HG03342 (cell line): Measurements from ENCODE around the gene GALM.
A peak's percentile ranks its signal among the peaks of the same experiment; 100 is the strongest.
"Not testable (repeated sequence)": the region's sequence is repeated elsewhere in the genome, so short reads cannot be mapped to it uniquely, and the experiment has no call there.

Experiments used
- ATAC-seq: cut with Tn5 transposase; IDR thresholded peaks from one replicate; pipeline ENCODE4 v1.9.1; 2021; ENCODE audit warnings: mild to moderate bottlenecking, moderate library complexity; ENCODE audit not compliant: unreplicated experiment

GALM gene

DNA sequence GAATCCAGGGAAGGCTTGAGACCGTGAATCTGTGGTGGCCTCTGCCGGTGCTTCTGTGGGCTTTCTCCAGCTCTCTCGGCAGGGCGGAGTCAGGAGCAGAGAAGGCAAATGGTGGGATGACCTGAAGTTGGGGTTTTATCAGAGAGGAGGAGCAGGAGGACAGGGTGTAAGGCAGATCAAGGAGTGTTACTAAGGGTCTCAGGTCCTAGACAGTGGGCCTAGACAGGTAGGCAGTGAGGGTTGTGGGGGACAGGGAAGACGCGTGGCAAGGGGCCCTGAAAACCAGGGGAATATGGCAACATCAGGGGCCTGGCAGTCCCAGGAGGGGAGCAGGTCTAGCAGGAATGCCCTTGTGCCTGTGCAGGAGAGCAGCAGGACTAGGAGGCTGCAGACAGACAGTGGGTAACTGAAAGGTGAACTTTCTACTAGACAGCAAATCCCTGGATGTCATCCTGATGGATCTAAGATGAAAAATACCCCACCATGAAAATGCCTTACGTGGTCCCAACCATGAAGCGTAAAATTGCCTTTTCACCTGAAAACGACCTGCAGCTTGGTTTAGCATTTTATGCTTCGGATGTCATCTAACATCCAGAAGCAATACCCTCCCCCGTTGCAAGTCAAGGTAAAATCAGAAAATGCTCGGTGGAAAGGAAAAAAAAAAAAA is 43.1 kb downstream of the GALM start:
- no peak for ATAC-seq

DNA sequence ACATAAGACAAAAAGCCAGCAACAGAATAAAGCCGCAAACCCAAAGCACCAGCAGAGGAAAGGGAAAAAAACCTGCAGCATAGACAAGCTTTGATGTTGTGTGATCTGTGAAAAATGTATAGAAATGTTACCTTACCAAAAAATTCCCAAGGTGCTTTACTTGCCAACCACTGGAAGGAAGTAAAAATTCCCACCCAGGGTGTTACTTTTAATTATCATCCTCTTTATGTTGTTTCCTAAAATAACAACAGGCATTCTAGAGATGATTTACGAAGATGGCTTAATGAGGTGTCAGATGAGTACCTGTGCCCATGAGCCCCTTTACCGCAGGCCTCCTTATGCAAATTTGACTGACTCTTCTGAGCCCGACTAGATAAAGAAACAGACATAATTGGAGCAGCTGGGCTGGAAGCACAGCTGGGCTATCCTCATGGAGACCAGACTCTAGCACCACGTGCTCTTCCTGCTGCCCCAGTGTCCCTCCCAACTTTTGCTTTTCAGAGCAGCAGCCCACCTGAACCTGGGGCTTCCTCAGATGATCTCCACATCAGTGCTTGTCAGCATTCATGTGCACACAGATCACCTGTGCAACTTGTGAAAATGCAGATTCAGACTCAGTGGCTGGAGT is 43.8 kb downstream of the GALM start:
- peak; percentile 65 for ATAC-seq

DNA sequence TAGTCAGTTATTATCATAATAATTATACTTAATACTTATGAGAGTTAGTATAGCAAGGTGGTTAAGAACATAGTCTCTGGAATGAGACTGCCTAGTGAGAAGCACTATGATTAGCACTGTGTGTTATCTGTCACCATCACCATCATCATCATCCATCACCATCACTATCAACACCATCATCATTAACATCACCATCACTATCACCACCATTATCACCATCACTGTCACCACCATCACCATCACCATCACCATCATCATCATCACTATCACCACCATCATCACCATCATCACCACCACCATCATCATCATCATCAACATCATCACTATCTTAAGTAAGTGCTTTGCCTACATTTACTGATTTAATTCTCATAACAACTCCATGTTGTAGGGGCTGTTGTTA is 45.6 kb downstream of the GALM start:
- ATAC-seq, result no peak

DNA sequence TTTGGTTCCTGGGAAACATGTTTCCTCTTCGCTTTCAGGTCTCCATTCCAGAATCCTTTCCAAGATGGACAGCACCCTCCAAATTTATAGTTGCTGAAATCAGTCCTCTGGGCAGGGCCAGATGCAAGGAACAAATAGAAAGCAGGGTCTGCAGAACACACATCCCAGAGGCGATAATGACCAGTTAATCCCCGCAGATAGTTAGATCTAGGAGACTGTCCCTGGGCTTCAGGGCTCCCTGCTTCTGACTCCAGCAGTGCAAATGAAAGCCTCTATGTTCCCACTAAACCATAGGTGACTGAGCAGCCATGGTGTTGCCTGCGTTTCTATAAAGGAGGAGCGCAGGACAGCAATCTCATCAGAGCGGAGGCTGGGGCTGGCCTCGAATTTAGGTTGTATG is 46.5 kb downstream of the GALM start:
- no peak for ATAC-seq

DNA sequence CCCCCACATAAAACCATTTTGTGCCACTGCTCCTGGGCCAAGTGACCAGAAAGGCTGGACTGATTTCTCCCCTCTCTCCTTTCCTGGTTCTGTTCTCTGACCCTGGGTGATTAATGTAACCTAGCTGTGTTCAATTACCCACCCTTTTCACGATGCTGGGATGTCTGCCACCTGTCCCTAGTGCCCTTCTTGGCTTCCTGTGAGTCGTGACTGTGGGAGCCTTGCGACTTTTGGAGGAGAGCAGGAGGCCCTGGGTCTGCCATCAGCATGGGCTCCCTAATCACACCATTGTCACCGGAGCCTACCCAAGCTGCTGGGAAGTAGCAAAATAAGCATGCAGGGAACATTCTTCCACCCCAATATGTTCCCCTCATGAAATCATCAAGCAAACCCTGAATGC is 47.0 kb downstream of the GALM start:
- ATAC-seq, result no peak

DNA sequence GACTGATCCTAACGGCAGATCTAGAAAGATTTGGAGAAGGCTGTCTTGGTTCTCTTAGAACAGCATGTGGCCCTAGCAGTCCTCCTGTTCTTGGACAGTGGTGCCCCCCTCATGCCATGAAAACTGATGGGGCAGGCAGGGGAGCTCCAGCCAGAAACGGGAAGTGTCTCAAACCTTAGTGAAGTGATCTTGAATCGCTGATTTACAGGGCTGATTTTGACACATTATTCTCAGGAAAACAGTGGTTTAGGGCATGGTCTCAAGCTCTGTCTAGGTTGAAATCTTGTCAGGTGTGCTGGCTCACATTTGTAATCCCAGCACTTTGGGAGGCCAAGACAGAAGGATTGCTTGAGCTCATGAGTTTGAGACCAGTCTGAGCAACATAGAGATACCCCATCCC is 47.4 kb downstream of the GALM start:
- ATAC-seq, result no peak

DNA sequence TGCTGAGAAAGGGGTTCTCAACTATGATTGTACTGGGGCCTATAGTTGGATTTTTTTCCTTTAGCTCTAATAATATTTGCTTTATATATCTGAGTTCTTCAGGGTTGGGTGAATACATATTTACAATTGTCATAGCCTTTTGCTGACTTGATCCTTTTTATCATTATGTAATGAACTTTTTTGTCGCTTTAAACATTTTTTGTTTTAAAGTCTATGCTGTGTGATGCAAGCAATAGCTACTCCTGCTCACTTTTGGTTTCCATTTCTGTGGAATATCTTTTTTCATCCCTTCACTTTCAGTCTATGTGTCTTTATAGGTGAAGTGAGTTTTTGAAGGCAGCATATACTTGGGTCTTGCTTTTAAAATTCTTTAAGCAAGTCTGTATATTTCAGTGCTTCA is 49.0 kb downstream of the GALM start:
- not testable (repeated sequence) for ATAC-seq

DNA sequence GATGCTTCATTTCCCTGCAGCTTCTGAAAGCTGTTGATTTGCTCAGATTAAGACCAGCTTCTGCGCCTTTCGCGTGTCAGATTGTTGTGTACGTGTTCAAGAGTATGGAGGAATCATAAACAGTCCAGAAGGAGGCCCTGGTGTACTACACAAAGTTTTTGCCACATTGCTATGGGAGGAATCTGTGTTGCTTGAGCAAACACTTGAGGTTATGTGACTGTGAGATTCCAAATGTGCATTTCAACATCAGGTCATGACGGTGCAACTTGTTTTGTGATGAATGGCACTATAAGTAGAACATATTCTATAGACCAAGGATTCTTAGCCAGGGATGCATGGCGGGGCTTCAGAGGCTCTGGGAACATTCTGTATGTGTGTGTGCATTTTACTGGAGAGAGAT is 50.3 kb downstream of the GALM start:
- ATAC-seq, result no peak

DNA sequence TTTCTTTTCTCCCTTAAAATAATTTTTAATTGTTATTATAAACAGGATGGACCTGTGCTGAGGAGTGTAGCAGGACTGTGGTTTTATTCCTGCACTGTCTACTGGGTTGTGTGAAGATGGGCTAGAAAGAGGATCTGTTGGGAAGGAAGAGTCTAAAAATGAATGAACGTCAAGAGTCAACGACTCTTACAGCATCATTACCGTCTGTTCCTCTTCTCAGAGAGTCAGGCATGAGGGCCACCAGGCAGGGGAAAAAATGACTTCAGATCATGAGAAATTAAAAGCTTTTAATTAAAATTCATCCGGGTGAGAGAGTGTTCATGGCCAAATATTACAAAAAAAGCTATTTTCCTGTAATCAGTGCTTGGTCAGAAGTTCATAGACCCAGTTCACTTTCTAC is 52.7 kb downstream of the GALM start:
- ATAC-seq, result no peak

DNA sequence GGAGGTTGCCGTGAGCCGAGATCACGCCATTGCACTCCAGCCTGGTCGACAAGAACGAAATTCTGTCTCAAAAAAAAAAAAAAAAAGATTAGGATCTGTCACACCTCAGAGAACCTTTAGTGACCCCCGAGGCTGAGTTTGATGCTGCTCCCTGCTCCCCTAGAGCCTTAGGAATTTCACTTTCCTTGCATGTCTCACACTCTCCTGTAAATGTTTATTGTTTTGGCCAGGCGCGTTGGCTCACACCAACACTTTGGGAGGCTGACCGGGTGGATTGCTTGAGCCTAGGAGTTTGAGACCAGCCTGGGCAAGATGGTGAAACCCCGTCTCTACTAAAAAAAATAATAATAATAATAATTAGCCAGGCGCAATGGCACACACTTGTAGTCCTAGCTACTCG is 53.8 kb downstream of the GALM start:
- no peak for ATAC-seq

DNA sequence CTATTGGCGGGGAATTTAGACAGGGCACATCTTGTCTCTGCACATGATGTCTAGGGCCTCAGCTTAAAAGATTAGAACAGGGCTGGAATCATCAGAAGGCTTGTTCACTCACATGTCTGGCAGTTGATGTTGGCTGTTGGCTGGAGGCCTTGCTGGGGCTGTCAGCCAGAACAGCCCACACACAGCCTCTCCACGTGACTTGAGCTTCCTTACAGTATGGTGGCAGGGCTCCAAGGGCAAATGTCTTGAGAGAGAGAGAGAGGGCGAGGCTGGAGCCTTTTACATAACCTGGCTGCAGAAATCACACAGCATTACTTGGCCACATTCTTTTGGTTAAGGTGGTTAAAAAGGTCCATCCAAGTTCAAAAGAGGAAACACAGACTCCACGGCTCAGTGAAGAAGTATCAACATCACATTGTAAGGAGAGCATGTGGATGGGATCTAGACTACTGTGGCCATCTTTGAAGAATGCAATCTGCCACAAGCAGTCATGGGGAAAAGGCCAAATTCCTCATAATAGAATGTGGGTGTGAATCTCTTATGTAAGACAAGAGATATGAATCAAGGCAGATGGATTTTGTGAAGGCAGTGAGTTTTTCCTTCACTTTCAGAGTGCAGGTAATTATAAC is 54.8 kb downstream of the GALM start:
- no peak for ATAC-seq

DNA sequence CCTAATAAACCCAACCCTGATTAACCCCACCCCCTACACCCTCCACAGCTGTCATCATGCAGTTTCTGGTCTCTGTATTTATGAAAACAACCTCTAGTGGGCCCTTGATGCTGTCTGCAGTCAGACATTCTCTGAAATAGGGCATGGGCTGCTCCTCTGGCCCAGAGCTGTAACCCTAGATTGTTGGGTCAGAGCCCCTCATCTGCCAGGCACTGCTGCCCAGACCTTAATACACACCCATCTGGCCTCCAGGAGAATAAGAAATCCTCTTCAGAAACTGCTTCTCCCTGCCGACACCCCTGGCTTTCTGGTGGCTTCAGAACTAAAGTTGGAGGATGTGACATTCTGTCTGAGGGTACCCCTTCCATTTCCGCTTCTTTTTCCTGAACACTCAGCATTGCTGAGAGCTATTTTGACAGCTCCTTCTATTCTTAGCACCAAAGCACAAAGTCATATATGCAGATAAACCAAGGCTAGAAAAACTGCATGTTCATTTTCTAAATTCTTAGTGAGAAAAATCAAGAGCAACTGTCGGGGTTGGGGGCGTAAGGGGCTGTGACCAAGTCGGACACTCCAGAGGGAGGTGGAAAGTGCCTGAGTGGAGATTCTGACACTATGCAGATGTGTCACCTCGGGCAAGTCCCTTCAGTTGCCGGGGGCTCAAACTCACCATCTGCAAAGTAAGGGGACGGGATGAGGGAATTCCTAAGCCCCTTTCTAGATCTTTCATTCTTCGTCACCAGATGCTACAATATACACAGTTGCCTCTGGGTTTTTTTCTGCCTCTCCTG is 56.6 kb downstream of the GALM start:
- peak; percentile 43 for ATAC-seq

DNA sequence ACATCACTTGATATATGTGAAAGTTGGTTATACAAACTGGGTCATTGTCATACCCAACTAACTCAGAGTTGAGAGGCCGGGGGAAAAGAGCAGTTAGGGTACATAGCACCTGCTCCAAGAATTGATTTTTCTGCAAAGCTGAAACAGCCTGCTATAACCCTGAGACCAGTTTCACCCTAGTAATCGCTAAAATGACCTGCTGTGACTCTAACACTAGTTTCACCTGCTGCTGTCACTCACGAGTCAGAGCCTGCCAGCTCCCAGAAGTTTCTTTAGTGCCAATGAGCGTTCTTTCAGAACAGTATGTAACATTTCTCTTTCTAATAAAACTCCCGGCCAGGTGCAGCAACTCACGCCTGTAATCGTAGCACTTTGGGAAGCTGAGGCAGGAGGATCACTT is 57.3 kb downstream of the GALM start:
- peak; percentile 47 for ATAC-seq

DNA sequence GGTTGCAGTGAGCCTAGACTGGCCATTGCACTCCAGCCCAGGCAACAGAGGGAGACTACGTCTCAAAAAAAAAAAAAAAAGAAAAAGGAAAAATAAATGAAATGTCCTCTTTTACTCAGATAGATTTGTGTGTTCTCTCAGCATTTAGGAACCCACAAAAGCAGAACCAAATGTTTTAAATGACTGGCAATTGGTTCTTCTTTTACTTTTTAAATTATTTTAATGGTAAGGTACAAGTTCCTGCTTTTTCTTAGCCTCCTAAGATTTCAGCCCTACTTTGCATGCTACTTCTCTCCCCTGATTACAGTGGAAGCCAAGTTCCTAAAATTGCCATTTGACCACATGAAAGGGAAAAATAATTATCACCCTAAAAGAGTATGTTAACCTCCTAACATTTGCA is 61.7 kb downstream of the GALM start:
- no peak for ATAC-seq

DNA sequence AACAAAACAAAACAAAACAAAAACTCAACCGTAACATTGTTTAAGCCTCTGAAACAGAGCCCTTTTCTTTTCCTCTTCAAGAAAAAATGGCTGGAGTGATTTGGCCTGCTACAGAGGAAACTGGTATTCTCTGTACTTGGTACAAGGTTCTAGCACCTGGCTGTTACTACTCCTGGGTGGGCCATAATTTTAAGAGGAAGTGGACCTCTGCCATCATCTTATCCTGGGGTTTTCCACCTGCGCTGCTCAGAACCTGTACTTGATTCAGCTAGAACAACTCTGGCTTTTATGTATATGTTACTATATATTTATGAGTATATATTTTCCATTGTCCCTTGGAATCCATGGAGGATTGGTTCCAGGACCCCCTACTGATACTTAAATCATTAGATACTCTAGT is 62.8 kb downstream of the GALM start:
- no peak for ATAC-seq

DNA sequence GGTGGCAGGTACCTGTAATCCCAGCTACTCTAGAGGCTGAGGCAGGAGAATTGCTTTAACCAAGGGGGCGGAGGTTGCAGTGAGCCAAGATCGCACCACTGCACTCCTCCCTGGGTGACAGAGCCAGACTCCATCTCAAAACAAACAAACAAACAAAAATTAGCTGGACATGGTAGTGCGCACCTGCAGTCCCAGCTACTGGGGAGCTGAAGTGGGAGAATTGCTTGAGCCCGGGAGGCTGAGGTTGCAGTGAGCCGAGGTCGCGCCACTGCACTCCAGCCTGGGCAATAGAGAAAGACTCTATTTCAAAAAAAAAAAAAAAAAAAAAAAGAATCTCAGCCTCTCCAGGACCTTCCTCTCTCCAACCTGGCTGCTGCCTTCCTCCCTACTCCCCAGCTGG is 65.2 kb downstream of the GALM start:
- ATAC-seq, result no peak

DNA sequence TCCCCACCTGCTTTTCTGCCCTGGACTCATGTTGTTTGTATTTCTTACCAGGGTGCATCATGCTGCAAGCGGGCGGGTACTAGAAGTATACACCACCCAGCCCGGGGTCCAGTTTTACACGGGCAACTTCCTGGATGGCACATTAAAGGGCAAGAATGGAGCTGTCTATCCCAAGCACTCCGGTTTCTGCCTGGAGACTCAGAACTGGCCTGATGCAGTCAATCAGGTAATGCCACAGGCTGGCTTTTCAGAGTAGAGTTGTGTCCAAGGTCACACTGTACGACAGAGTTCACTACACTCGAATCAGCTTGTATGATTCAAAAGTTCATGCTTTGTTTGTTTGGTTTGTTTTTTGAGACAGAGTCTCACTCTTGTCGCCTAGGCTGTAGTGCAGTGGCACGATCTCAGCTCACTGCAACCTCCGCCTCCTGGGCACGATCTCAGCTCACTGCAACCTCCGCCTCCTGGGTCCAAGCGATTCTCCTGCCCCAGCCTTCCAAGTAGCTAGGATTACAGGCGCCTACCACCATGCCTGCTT is 65.8 kb downstream of the GALM start:
- ATAC-seq, result no peak

DNA sequence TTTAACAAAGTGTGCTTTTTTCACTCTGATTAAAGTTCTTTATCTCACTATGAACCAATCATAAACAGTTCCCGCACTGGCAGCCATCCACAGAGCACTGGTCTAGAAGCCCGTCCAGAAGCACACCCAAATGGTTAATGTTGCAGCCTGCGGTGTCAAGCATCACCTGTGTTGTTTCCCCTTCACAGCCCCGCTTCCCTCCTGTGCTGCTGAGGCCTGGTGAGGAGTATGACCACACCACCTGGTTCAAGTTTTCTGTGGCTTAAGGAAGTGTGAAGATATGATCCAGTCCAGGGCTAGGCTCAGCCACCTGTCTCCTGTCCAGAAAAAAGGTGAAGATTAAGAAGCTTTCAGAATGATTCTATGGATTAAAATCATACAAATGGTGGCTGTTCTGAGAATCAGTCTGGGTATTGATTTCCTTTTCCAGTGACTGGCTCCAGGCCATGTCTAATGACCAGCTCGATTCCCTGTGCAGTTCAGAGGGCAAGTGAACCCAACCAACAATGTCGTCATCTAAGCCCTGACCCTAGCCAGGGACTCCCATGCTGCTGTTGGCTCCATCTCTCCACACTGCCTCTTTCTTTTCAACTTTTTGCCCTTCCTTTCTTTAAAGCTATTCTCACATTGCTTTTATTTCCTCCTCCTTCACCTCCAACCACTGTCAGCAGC is 67.5 kb downstream of the GALM start:
- ATAC-seq, result no peak

DNA sequence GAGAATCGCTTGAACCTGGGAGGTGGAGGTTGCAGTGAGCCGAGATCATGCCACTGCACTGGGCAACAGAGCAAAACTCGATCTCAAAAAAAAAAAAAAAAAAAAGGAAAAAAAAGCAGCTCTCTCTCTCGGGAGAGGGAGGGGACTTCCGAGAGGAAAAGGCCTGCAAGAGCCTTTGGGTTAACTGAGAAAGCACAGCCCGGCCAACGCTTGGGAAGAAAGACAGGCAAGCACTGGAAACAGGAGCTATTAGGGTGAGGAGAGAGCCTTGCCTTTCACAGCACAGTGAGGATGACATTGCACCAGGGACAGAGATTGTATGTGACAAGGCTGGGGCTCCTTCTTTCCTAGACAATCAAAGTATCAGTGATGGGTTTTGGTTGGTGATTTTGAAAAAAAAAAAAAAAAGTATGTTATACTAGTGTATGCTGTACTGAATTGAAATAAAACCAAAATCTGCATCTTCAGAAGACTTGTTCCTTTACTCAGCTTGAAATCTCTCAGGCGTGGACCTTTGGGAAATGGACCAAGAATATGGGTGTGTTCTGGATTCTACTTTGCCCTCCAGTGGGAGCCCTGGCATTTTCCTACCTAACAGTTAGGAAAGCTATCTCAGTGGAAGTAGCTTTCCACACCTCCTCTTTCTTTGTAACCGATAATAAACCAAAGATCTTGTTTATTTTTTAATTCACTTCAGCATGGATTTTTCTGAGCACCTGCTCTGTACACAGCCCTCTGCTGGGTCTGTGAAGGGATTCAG is 68.6 kb downstream of the GALM start:
- no peak for ATAC-seq

DNA sequence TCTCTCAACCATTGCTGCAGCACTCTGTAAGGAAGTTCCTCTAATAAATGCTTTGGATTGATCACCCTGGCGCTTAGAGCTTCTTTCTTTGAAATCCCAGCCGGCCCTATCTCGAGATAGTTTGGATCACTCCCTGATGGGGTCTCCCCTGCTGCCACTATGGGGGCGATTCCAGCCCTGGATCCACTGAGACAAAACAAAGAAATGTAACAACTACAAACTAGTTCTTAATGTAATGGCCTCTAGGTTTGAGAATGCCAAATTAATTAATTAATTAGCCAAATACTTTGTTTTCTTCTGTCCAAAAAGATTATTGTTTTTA is 70.0 kb downstream of the GALM start:
- no peak for ATAC-seq
